Mucosa of stomach (tissue), 1 donor: Measurements from ENCODE around the gene PON1.

Experiments used
- H3K27me3 ChIP-seq: one replicate; pipeline ENCODE4 v1.7.0; 2013; ENCODE audit warnings: mild to moderate bottlenecking, low read length; ENCODE audit not compliant: control insufficient read depth, insufficient read depth
- H3K36me3 ChIP-seq: one replicate; pipeline ENCODE4 v1.7.0; 2013; ENCODE audit warnings: low read length; ENCODE audit not compliant: control insufficient read depth, insufficient read depth
- H3K4me1 ChIP-seq: one replicate; pipeline ENCODE4 v1.7.0; 2013; ENCODE audit warnings: mild to moderate bottlenecking, low read length; ENCODE audit not compliant: control insufficient read depth, insufficient read depth
- H3K4me3 ChIP-seq: one replicate; pipeline ENCODE4 v1.7.0; 2013; ENCODE audit warnings: low read length
- H3K9ac ChIP-seq: one replicate; pipeline ENCODE4 v1.7.0; 2013; ENCODE audit warnings: mild to moderate bottlenecking, low read length, moderate library complexity
- H3K9me3 ChIP-seq: one replicate; pipeline ENCODE4 v1.7.0; 2013; ENCODE audit warnings: mild to moderate bottlenecking, low read length, moderate library complexity; ENCODE audit not compliant: control insufficient read depth
- donor health status: Pancreatic carcinoma.

The PON1 gene

GRCh38 chr7:95330204-95330960, 6.0 kb upstream of the PON1 start:
- Histone ChIP-seq H3K27me3 (no peaks in the 10 kb centered on the region), H3K9ac (no peak overlapping the region), H3K36me3 (no peaks in the 10 kb centered on the region), H3K4me3 (peak overlapping the region; percentile 4), H3K9me3 (no peaks in the 10 kb centered on the region), H3K4me1 (no peaks in the 10 kb centered on the region)

DNA sequence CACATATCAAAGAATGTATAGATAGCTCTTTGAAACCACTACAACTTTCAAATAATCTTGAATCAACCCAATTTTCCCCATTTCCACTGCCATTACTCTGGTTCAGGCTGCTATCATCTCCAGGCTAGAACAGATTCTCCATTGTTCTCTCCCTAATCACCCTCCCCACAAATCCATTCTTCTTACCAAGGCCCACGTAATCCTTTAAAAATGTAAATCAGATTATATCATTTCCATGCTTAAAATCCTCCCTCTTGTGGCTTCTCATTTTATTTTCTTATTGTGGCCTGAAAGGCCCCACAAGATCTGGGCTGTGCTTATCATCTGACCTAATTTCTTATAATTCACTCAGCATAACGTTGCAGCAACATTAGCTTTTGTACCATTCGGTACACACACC, 3.0 kb upstream of the PON1 start:
- H3K4me1 ChIP-seq = no peaks in the 10 kb centered on the region
- no peaks in the 10 kb centered on the region for H3K36me3 ChIP-seq
- H3K9ac ChIP-seq = no peak overlapping the region
- H3K27me3 ChIP-seq = peaks cover 6% of the 10 kb centered on the region
- H3K9me3 ChIP-seq = no peaks in the 10 kb centered on the region
- no peak overlapping the region for H3K4me3 ChIP-seq

- H3K4me3 ChIP-seq = no peak overlapping the region
- no peaks in the 10 kb centered on the region for H3K9me3 ChIP-seq
- no peaks in the 10 kb centered on the region for H3K36me3 ChIP-seq
- H3K4me1 ChIP-seq = no peaks in the 10 kb centered on the region
- no peak overlapping the region for H3K9ac ChIP-seq
- H3K27me3 ChIP-seq = peaks cover 6% of the 10 kb centered on the region
Measured at GRCh38 chr7:95323410-95324129, 762 bp downstream of the PON1 start.

GRCh38 chr7:95322854-95323253, 1.5 kb downstream of the PON1 start:
- peaks cover 6% of the 10 kb centered on the region for H3K27me3 ChIP-seq
- H3K4me1 ChIP-seq = no peaks in the 10 kb centered on the region
- H3K36me3 ChIP-seq = no peaks in the 10 kb centered on the region
- no peaks in the 10 kb centered on the region for H3K9me3 ChIP-seq
- H3K4me3 ChIP-seq = no peak overlapping the region
- no peak overlapping the region for H3K9ac ChIP-seq

GRCh38 chr7:95322396-95322795, 1.9 kb downstream of the PON1 start:
- peaks cover 6% of the 10 kb centered on the region for H3K27me3 ChIP-seq
- no peak overlapping the region for H3K4me3 ChIP-seq
- H3K36me3 ChIP-seq = no peaks in the 10 kb centered on the region
- H3K9me3 ChIP-seq = no peaks in the 10 kb centered on the region
- H3K4me1 ChIP-seq = no peaks in the 10 kb centered on the region
- no peak overlapping the region for H3K9ac ChIP-seq

DNA sequence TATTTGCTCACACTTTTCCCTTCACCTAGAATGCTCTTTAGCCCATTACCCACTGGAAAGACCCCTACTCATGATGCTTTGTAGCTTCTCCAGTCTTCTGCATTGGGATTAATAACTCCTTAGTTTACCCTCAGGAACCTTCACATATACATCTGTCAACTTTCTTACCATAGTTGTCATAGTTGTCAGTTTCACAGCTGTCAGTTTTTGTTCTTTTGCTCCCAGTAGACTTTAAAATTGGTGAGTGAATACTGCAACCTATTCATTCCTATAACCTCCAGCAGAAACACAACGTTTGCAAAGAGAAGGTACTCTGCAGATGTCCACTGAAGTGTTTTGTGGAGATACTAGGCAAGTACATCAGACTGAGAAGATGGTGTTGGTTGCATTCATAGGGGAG, 2.6 kb downstream of the PON1 start:
- no peak overlapping the region for H3K9ac ChIP-seq
- no peak overlapping the region for H3K4me3 ChIP-seq

DNA sequence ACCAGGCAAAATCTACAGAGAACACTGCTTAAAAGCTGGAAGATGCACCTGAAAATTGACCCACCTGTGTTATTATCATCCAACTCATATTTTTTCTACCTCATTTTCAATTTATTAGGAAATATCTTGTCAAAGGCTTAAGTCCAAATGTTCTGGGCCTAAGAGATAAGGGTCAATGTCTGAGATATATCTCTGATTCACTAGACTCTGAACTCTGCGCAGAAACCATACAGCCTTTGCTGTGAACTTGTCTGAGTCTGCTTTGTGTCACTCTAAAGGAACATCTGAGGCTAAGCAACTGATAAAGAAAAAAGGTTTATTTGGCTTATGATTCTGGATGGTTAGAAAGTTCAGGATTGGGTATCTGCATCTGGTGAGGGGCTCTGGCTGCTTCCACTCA, 3.7 kb downstream of the PON1 start:
- Histone ChIP-seq H3K9me3 (no peaks in the 10 kb centered on the region), H3K9ac (no peak overlapping the region), H3K27me3 (peaks cover 6% of the 10 kb centered on the region), H3K4me1 (no peaks in the 10 kb centered on the region), H3K36me3 (no peaks in the 10 kb centered on the region), H3K4me3 (no peak overlapping the region)

More for the DNA sequence above, 2.6 kb downstream of the PON1 start:
- Histone ChIP-seq H3K27me3 (peaks cover 6% of the 10 kb centered on the region), H3K4me1 (no peaks in the 10 kb centered on the region), H3K36me3 (no peaks in the 10 kb centered on the region), H3K9me3 (no peaks in the 10 kb centered on the region)

DNA sequence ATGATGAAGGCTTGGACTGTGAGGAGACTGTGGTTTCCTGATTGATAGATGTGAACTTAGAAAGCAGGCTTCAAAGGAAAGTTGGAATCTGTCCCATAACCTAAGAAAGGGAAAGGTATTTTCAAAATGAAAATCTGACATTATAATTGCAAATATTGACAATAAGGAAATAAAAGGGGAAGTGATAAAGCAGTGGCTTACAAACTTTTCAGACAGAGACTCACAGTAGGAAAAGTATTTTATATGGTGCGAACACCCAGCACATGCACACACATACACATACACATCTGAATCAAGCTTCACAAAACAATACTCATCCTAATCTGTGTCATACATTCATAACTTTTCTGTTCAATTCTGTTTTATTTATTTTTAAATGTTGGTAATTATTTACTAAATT, 4.8 kb downstream of the PON1 start:
- Histone ChIP-seq H3K36me3 (no peaks in the 10 kb centered on the region), H3K4me3 (no peak overlapping the region), H3K4me1 (no peaks in the 10 kb centered on the region), H3K27me3 (peaks cover 6% of the 10 kb centered on the region), H3K9ac (no peak overlapping the region), H3K9me3 (no peaks in the 10 kb centered on the region)

DNA sequence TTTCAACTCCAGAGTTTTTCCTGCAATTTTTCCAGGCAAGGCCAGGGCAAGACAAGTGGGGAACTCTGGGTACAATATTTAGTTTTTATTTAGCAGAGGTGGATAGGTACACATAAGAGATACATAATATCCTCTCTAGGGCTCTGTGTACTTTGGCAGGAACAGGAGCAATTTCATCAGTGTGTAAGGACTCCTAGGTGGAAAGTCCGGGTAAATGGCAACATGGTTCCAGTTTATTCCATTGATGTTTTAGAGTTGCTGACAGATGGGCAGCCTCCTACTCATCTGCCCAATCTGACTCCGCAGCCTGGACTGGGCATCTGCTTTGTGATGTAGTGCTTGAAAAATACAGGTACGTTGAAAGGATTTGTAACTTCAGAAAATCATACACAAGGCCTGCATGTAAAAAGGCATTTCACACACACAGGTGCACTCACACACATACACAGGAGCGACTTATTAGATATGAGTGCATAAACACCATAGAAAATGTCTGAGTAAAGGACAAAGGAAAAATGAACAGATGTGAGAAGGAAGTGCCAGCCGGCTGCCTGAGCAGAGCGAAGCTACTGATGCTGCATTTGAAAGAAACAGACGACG, 5.7 kb downstream of the PON1 start:
- Histone ChIP-seq H3K27me3 (no peaks in the 10 kb centered on the region), H3K9me3 (no peaks in the 10 kb centered on the region), H3K36me3 (no peaks in the 10 kb centered on the region), H3K4me1 (no peaks in the 10 kb centered on the region), H3K9ac (no peak overlapping the region), H3K4me3 (no peak overlapping the region)

- Histone ChIP-seq H3K9me3 (no peaks in the 10 kb centered on the region), H3K9ac (no peak overlapping the region), H3K4me3 (no peak overlapping the region), H3K36me3 (no peaks in the 10 kb centered on the region), H3K4me1 (no peaks in the 10 kb centered on the region), H3K27me3 (no peaks in the 10 kb centered on the region)
Measured at GRCh38 chr7:95317966-95318365, 6.4 kb downstream of the PON1 start.

GRCh38 chr7:95317546-95317945, 6.8 kb downstream of the PON1 start:
- H3K9me3 ChIP-seq = no peaks in the 10 kb centered on the region
- H3K27me3 ChIP-seq = no peaks in the 10 kb centered on the region
- H3K9ac ChIP-seq = no peak overlapping the region
- H3K4me3 ChIP-seq = no peak overlapping the region
- no peaks in the 10 kb centered on the region for H3K4me1 ChIP-seq
- no peaks in the 10 kb centered on the region for H3K36me3 ChIP-seq

DNA sequence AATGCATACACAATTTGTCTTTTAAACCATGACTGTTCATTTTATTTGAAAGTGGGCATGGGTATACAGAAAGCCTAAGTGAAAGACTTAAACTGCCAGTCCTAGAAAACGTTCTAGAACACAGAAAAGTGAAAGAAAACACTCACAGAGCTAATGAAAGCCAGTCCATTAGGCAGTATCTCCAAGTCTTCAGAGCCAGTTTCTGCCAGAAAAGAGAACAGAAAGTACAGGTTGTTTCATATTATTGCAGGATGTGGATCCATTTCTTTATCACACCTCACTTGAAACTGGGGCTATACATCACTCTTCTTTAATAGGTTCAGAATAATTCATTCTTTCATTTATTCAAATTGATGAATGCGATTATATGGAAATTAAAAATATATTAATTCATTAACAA, 7.7 kb downstream of the PON1 start:
- Histone ChIP-seq H3K36me3 (no peaks in the 10 kb centered on the region), H3K4me1 (no peaks in the 10 kb centered on the region), H3K9me3 (no peaks in the 10 kb centered on the region)

More for the DNA sequence above, 7.7 kb downstream of the PON1 start:
- Histone ChIP-seq H3K27me3 (no peaks in the 10 kb centered on the region), H3K9ac (no peak overlapping the region), H3K4me3 (no peak overlapping the region)
